ENCODE data around the gene PTPRK. TPM values are rescaled to one million over a fixed set of nuclear protein-coding genes. Genes with fewer than 3 reads are reported as not detected.

Gene PTPRK
- total and polyA plus RNA-seq, 2 of the 13 experiments (the other 11 are each of a cell fraction or from before 2014, with no cell fraction given), result 43.6 to 98.3 TPM

DNA sequence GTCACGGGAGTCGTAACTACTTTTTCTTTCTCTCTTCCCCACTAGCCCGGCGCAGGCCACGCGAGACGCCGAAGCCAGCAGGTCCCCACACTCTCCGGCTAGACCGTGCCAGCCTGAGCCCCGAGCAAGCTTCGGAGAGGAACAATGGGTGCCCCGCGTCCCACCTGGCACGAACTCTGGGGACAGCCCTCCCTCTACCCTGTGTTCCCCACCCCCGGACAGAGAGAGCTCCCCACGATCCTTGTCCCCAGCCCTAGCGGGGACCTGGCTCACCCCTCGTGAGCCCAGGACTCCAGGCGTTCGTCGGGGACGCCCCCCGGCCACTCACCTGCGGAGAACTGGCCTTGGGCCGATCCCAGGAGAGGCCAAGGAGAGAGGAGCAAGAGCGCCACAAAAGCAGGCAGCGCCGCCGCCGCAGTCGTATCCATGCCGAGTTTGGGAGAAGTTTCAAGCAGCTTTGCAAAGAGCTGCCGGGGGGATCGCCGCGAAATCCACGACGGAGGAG, 416 bp downstream of the PTPRK start (continued):
- TF ChIP-seq, protein P1, sequence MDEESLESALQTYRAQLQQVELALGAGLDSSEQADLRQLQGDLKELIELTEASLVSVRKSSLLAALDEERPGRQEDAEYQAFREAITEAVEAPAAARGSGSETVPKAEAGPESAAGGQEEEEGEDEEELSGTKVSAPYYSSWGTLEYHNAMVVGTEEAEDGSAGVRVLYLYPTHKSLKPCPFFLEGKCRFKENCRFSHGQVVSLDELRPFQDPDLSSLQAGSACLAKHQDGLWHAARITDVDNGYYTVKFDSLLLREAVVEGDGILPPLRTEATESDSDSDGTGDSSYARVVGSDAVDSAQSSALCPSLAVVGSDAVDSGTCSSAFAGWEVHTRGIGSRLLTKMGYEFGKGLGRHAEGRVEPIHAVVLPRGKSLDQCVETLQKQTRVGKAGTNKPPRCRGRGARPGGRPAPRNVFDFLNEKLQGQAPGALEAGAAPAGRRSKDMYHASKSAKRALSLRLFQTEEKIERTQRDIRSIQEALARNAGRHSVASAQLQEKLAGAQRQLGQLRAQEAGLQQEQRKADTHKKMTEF (CRISPR knock-in tag; IDR thresholded peaks at IDR 0.05), result no peak
- TF ChIP-seq GABPB1 (CRISPR knock-in tag; IDR thresholded peaks at IDR 0.05), result no peak
- TF ChIP-seq ZNF17 (CRISPR knock-in tag; IDR thresholded peaks at IDR 0.05), result no peak
- TF ChIP-seq NR2F2 (IDR thresholded peaks at IDR 0.05; ENCODE audit: borderline replicate concordance, low read depth), result no peak
- no peak for TF ChIP-seq NFKBIZ (CRISPR knock-in tag; IDR thresholded peaks at IDR 0.05)
- TF ChIP-seq ELF1 (CRISPR knock-in tag; IDR thresholded peaks at IDR 0.05), result no peak
- TF ChIP-seq, protein P2, sequence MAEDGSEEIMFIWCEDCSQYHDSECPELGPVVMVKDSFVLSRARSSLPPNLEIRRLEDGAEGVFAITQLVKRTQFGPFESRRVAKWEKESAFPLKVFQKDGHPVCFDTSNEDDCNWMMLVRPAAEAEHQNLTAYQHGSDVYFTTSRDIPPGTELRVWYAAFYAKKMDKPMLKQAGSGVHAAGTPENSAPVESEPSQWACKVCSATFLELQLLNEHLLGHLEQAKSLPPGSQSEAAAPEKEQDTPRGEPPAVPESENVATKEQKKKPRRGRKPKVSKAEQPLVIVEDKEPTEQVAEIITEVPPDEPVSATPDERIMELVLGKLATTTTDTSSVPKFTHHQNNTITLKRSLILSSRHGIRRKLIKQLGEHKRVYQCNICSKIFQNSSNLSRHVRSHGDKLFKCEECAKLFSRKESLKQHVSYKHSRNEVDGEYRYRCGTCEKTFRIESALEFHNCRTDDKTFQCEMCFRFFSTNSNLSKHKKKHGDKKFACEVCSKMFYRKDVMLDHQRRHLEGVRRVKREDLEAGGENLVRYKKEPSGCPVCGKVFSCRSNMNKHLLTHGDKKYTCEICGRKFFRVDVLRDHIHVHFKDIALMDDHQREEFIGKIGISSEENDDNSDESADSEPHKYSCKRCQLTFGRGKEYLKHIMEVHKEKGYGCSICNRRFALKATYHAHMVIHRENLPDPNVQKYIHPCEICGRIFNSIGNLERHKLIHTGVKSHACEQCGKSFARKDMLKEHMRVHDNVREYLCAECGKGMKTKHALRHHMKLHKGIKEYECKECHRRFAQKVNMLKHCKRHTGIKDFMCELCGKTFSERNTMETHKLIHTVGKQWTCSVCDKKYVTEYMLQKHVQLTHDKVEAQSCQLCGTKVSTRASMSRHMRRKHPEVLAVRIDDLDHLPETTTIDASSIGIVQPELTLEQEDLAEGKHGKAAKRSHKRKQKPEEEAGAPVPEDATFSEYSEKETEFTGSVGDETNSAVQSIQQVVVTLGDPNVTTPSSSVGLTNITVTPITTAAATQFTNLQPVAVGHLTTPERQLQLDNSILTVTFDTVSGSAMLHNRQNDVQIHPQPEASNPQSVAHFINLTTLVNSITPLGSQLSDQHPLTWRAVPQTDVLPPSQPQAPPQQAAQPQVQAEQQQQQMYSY (CRISPR knock-in tag; IDR thresholded peaks at IDR 0.05), result no peak
- no peak for TF ChIP-seq TEAD2 (CRISPR knock-in tag; IDR thresholded peaks at IDR 0.05)
- TF ChIP-seq, protein P3, sequence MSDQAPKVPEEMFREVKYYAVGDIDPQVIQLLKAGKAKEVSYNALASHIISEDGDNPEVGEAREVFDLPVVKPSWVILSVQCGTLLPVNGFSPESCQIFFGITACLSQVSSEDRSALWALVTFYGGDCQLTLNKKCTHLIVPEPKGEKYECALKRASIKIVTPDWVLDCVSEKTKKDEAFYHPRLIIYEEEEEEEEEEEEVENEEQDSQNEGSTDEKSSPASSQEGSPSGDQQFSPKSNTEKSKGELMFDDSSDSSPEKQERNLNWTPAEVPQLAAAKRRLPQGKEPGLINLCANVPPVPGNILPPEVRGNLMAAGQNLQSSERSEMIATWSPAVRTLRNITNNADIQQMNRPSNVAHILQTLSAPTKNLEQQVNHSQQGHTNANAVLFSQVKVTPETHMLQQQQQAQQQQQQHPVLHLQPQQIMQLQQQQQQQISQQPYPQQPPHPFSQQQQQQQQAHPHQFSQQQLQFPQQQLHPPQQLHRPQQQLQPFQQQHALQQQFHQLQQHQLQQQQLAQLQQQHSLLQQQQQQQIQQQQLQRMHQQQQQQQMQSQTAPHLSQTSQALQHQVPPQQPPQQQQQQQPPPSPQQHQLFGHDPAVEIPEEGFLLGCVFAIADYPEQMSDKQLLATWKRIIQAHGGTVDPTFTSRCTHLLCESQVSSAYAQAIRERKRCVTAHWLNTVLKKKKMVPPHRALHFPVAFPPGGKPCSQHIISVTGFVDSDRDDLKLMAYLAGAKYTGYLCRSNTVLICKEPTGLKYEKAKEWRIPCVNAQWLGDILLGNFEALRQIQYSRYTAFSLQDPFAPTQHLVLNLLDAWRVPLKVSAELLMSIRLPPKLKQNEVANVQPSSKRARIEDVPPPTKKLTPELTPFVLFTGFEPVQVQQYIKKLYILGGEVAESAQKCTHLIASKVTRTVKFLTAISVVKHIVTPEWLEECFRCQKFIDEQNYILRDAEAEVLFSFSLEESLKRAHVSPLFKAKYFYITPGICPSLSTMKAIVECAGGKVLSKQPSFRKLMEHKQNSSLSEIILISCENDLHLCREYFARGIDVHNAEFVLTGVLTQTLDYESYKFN (CRISPR knock-in tag; conservative IDR thresholded peaks at IDR 0.05), result no peak
- TF ChIP-seq, protein P4, sequence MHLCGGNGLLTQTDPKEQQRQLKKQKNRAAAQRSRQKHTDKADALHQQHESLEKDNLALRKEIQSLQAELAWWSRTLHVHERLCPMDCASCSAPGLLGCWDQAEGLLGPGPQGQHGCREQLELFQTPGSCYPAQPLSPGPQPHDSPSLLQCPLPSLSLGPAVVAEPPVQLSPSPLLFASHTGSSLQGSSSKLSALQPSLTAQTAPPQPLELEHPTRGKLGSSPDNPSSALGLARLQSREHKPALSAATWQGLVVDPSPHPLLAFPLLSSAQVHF (CRISPR knock-in tag; IDR thresholded peaks at IDR 0.05), result no peak
- no peak for TF ChIP-seq ZBTB20 (CRISPR knock-in tag; IDR thresholded peaks at IDR 0.05; ENCODE audit: borderline replicate concordance, low read depth)
- TF ChIP-seq FOXC1 (CRISPR knock-in tag; IDR thresholded peaks at IDR 0.05; ENCODE audit: borderline replicate concordance), result no peak
- no peak for TF ChIP-seq SAFB2 (CRISPR knock-in tag; IDR thresholded peaks at IDR 0.05; ENCODE audit: borderline replicate concordance, low read depth)
- TF ChIP-seq, protein P5, sequence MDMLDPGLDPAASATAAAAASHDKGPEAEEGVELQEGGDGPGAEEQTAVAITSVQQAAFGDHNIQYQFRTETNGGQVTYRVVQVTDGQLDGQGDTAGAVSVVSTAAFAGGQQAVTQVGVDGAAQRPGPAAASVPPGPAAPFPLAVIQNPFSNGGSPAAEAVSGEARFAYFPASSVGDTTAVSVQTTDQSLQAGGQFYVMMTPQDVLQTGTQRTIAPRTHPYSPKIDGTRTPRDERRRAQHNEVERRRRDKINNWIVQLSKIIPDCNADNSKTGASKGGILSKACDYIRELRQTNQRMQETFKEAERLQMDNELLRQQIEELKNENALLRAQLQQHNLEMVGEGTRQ (IDR thresholded peaks at IDR 0.05; ENCODE audit: low read depth, low read length), result no peak
- TF ChIP-seq, protein P5 (CRISPR knock-in tag; IDR thresholded peaks at IDR 0.05; ENCODE audit: borderline replicate concordance), result no peak; the same call in 1 of the 2 replicates
- no peak; the same call in 1 of the 2 replicates for TF ChIP-seq ZNF232 (CRISPR knock-in tag; IDR thresholded peaks at IDR 0.05; ENCODE audit: borderline replicate concordance)
- TF ChIP-seq ZFP82 (CRISPR knock-in tag; IDR thresholded peaks at IDR 0.05; ENCODE audit: borderline replicate concordance), result 0 out of 2 replicates have a peak, but pooled peaks have one; percentile 35
- TF ChIP-seq, protein P6, sequence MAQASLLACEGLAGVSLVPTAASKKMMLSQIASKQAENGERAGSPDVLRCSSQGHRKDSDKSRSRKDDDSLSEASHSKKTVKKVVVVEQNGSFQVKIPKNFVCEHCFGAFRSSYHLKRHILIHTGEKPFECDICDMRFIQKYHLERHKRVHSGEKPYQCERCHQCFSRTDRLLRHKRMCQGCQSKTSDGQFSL (CRISPR knock-in tag; IDR thresholded peaks at IDR 0.05), result no peak

Data from HepG2 (cell line).